GM19193 (cell line): ENCODE data around the gene HOXD4.

Experiments used
- POLR2A ChIP-seq: IDR thresholded peaks from 4 replicates; pipeline ENCODE4 v1.6.1; 2011; ENCODE audit not compliant: insufficient read depth, insufficient read length; ENCODE audit errors: extremely low read depth

The HOXD4 gene

GRCh38 chr2:176161825-176162626 is 10.7 kb downstream of the HOXD4 start:
- no peak for TF ChIP-seq POLR2A

GRCh38 chr2:176162911-176163671 is 11.7 kb downstream of the HOXD4 start:
- TF ChIP-seq POLR2A, result no peak

GRCh38 chr2:176163672-176164056 is 12.3 kb downstream of the HOXD4 start:
- no peak for TF ChIP-seq POLR2A

GRCh38 chr2:176164201-176164600 is 12.9 kb downstream of the HOXD4 start:
- no peak for TF ChIP-seq POLR2A

GRCh38 chr2:176164611-176165369 is 13.4 kb downstream of the HOXD4 start:
- TF ChIP-seq POLR2A, result no peak

GRCh38 chr2:176165370-176166050 is 14.2 kb downstream of the HOXD4 start:
- no peak for TF ChIP-seq POLR2A

GRCh38 chr2:176166272-176166671 is 14.9 kb downstream of the HOXD4 start:
- no peak for TF ChIP-seq POLR2A

GRCh38 chr2:176167398-176167797 is 16.0 kb downstream of the HOXD4 start:
- TF ChIP-seq POLR2A, result no peak

- TF ChIP-seq POLR2A, result no peak
Observed at GRCh38 chr2:176169181-176169580, 17.8 kb downstream of the HOXD4 start.

- TF ChIP-seq POLR2A, result no peak
Observed at GRCh38 chr2:176169711-176170110, 18.4 kb downstream of the HOXD4 start.

GRCh38 chr2:176170602-176171305 is 19.4 kb downstream of the HOXD4 start:
- no peak for TF ChIP-seq POLR2A

- TF ChIP-seq POLR2A, result no peak
Observed at GRCh38 chr2:176171351-176172006, 20.1 kb downstream of the HOXD4 start.

- no peak for TF ChIP-seq POLR2A
Observed at GRCh38 chr2:176172007-176172894, 20.9 kb downstream of the HOXD4 start.
